HAP-1 (cell line): ENCODE data around the gene FOXD4L6.
"Not testable (repeated sequence)": the region's sequence is repeated elsewhere in the genome, so short reads cannot be mapped to it uniquely, and the experiment has no call there.

Experiments used
- DNase-seq, 2 experiments: peaks; one replicate each; pipeline ENCODE4 v3.0.0-alpha.2; 2016 to 2020; ENCODE audit warnings: low spot score in 2 of 2
- H3K27me3 ChIP-seq: fragments of 250-450 bp; sonication (Bioruptor Pico); 2 replicates; pipeline ENCODE4 v1.5.1; 2020; ENCODE audit warnings: low read depth, mild to moderate bottlenecking, moderate library complexity
- H3K36me3 ChIP-seq: fragments of 250-450 bp; sonication (Bioruptor Pico); replicated peaks from 2 replicates; pipeline ENCODE4 v1.5.1; 2020; ENCODE audit warnings: mild to moderate bottlenecking
- H3K4me1 ChIP-seq: fragments of 250-450 bp; sonication (Bioruptor Pico); 2 replicates; pipeline ENCODE4 v1.5.1; 2020; ENCODE audit warnings: mild to moderate bottlenecking
- H3K4me3 ChIP-seq: fragments of 250-450 bp; sonication (Bioruptor Pico); 2 replicates; pipeline ENCODE4 v1.5.1; 2020; ENCODE audit warnings: mild to moderate bottlenecking, moderate library complexity
- H3K9me3 ChIP-seq: fragments of 250-450 bp; sonication (Bioruptor Pico); 2 replicates; pipeline ENCODE4 v1.5.1; 2020; ENCODE audit warnings: mild to moderate bottlenecking, moderate library complexity
- in situ Hi-C: fragments of 300-500 bp; cut with MboI; formaldehyde crosslinking; loops from 3 replicates; pipeline ENCODE4 v1.14.3; 2020; ENCODE audit warnings: low sequenced_read_pairs, inconsistent platforms, mixed read lengths

FOXD4L6 gene

DNA sequence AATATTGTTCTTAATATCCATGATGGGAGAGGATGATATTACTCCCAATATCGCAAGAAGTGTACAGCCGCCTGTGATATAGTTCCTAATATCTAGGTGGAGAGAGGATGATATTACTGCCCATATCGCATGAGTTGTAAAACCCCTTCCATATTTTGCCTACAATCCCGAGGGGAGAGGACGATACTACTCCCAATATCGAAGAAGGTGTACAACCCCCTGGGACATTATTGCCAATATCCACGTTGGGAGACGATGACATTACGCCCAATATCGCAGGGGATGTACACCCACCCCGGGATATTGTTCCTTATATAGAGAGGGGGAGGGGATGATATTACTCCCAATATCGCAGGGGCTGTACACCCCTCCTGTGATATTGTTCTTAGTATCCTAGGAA lies 17.1 kb downstream of the FOXD4L6 start:
- in situ Hi-C loops, result not testable (repeated sequence)

DNA sequence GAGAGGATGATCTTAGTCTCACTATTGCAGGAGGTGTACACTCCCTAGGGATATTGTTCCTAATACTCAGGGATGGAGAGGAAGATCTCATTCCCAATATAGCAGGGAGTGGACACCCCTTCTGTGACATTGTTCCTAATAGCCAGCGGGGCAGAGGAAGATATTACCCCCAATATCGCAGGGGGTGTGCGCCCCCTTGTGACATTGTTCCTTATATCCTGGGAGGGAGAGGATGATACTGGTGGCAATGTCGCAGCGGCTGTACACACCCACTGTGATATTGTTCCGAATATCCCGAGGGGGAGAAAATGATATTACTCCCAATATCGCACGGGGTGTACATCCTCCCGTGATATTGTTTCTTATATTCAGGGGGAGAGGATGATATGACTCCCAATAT lies 17.6 kb downstream of the FOXD4L6 start:
- DNase-seq, result peak in 1 of 2 experiments; percentile 15
- H3K27me3 ChIP-seq, in situ Hi-C loops, H3K9me3 ChIP-seq, H3K4me3 ChIP-seq, H3K4me1 ChIP-seq, H3K36me3 ChIP-seq: not testable (repeated sequence)

More for the DNA sequence above, 17.1 kb downstream of the FOXD4L6 start:
- H3K4me1 ChIP-seq, H3K9me3 ChIP-seq, H3K4me3 ChIP-seq, DNase-seq, H3K36me3 ChIP-seq, H3K27me3 ChIP-seq: not testable (repeated sequence)

DNA sequence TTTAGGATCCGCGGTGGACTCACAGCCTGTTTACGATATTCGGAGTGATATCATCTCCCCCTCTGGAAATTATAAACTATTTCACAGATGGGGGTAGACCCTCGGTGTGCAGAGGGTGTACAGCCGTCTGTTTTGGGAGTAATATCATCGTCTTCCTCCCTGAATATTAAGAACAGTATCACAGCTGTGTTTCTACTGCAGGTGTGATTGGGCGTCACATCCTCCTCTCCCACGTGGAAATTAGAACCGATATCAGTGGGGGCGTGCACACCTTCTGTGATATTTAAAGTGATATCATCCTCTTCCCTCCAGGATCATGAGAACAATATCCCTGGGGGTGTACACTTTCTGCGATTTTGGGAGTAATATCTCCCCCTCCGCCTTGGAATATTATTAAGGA lies 19.2 kb downstream of the FOXD4L6 start:
- H3K27me3 ChIP-seq, in situ Hi-C loops, H3K4me1 ChIP-seq, H3K9me3 ChIP-seq, H3K4me3 ChIP-seq, H3K36me3 ChIP-seq, DNase-seq: not testable (repeated sequence)

DNA sequence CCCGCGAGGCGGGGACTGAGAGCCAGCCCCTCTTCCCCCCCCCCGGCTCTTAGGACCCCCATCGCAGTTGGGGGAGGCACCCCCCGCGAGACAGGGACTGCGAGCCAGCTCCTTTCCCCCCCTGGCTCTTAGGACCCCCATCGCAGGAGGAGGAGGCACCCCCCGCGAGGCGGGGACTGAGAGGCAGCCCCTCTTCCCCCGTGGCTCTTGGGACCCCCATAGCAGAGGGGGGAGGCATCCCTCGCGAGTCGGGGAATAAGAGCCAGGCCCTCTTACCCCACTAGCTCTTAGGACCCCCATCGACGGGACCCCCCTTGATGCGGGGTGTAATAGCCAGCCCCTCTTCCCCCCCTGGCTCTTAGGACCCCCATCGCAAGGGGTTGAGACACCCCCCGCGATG lies 19.7 kb downstream of the FOXD4L6 start:
- H3K4me3 ChIP-seq, H3K4me1 ChIP-seq, H3K36me3 ChIP-seq, DNase-seq, in situ Hi-C loops, H3K9me3 ChIP-seq, H3K27me3 ChIP-seq: not testable (repeated sequence)

DNA sequence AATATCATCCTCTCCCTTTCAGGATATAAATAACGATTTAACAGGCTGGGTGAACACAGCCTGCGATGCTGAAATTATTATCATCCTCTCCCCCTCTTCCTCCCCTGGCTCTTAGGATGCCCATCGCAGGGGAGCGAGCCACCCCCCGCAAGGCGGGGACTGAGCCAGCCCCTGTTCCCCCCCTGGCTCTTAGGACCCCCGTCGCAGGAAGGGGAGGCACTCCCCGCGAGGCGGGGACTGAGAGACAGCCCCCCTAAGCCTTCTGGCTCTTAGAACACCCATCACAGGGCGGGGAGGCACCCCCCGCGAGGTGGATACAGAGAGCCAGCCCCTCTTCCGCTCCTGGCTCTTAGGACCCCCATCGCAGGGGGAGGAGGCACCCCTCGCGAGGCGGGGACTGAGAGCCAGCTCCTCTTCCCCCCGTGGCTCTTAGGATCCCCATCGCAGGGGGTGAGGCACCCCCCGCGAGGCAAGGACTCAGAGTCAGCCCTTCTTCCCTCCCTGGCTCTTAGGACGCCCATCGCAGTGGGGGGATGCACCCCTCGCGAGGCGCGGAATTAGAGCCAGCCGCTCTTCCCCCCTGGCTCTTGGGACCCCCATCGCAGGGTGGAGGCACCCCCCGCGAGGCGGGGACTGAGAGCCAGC lies 21.9 kb downstream of the FOXD4L6 start:
- H3K4me3 ChIP-seq, in situ Hi-C loops, H3K9me3 ChIP-seq, H3K36me3 ChIP-seq, DNase-seq, H3K27me3 ChIP-seq, H3K4me1 ChIP-seq: not testable (repeated sequence)

DNA sequence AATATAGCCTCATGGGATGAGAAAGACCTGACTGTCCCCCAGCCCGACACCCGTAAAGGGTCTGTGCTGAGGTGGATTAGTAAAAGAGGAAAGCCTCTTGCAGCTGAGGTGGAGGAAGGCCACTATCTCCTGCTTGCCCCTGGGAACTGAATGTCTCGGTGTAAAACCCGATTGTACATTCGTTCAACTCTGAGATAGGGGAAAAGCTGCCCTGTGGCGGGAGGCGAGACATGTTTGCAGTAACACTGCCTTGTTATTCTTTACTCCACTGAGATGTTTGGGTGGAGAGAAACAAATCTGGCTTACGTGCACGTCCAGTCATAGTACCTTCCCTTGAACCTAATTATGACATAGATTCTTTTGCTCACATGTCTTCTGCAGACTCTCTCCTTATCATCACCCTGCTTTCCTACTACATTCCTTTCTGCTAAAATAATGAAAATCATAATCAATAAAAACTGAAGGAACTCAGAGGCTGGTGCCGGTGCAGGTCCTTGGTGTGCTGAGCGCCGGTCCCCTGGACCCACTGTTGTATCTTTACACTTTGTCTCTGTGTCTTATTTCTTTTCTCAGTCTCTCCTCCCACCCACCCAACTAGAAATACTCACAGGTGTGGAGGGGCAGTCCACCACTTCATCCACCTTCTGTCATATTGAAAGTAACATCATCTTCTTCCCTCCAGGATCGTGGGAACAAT lies 22.8 kb downstream of the FOXD4L6 start:
- H3K4me1 ChIP-seq, DNase-seq, in situ Hi-C loops, H3K4me3 ChIP-seq, H3K36me3 ChIP-seq, H3K9me3 ChIP-seq, H3K27me3 ChIP-seq: not testable (repeated sequence)

DNA sequence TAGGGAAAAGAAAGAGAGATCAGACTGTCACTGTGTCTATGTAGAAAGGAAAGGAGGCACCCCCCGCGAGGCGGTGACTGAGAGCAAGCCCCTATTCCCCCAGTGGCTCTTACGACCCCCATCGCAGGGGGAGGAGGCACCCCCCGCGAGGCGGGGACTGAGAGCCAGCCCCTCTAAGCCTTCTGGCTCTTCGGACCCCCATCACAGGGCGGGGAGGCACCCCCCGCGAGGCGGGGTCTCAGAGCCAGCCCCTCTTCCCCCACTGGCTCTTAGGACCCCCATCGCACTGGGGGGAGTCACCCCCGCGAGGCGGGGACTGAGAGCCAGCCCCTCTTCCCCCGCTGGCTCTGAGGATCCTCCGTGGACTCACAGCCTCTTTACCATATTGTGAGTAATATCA lies 23.9 kb downstream of the FOXD4L6 start:
- H3K4me1 ChIP-seq, H3K27me3 ChIP-seq, H3K9me3 ChIP-seq, DNase-seq, H3K36me3 ChIP-seq, in situ Hi-C loops, H3K4me3 ChIP-seq: not testable (repeated sequence)

DNA sequence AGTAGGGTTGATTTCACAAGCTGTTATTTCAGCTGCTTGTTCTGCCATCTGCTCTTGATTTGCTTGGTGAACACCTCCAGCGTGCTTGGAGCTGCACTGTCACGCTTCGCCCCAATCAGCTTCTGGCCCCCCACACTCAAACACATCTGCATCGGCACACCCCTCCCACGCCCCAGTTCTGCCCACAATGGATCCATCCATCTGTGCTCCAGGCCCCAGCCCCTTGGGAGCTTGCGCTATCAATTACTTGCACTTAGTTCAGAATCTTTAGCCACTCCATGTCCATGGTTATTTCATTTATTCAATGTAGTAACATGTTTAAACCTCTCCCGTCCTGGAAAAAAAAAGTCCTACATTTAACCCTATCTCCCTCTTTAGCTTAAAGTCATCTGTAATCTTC lies 28.0 kb downstream of the FOXD4L6 start:
- H3K36me3 ChIP-seq, in situ Hi-C loops, H3K4me1 ChIP-seq, H3K4me3 ChIP-seq, H3K9me3 ChIP-seq, H3K27me3 ChIP-seq, DNase-seq: not testable (repeated sequence)

DNA sequence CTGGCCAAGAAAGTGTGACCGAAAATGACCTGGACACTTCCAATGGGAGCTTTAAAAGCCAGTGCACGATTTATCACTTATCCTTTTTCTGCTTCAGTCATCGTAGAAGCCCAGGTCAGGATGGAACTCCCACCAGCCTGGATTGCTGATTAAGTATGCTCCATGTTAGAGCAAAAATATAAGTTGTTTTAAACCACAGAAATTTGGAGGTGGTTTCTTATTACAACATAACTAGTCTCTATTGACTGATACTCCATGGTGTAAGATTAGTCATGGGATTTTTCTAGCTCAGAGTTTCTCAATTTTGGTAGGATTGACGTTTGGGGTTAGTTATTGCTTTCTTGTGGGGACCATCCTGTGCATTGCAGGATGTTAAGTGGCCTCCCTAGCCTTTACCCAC lies 29.7 kb downstream of the FOXD4L6 start:
- H3K36me3 ChIP-seq, H3K9me3 ChIP-seq, H3K27me3 ChIP-seq, DNase-seq, H3K4me1 ChIP-seq, H3K4me3 ChIP-seq, in situ Hi-C loops: not testable (repeated sequence)

DNA sequence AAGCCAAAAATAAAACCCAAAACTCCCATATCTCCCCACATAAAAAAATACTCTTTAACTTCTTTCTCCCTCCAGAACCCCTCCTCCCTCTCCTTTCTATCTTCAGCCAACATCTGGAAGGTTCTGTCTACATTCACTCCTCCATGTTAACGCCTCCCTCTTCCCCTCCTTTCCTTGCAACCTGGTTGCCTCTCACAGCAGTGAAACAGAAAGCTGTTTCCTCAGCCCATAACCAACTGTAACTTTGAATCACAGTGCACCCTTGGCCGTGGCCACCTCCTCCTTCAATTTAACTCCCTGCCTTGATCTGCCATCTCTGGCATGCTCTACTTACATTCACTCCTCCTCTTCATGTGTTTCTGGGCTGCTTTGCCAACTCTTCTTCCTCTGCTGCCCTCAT lies 33.4 kb downstream of the FOXD4L6 start:
- H3K9me3 ChIP-seq, H3K27me3 ChIP-seq, DNase-seq, H3K36me3 ChIP-seq, H3K4me3 ChIP-seq, H3K4me1 ChIP-seq, in situ Hi-C loops: not testable (repeated sequence)

DNA sequence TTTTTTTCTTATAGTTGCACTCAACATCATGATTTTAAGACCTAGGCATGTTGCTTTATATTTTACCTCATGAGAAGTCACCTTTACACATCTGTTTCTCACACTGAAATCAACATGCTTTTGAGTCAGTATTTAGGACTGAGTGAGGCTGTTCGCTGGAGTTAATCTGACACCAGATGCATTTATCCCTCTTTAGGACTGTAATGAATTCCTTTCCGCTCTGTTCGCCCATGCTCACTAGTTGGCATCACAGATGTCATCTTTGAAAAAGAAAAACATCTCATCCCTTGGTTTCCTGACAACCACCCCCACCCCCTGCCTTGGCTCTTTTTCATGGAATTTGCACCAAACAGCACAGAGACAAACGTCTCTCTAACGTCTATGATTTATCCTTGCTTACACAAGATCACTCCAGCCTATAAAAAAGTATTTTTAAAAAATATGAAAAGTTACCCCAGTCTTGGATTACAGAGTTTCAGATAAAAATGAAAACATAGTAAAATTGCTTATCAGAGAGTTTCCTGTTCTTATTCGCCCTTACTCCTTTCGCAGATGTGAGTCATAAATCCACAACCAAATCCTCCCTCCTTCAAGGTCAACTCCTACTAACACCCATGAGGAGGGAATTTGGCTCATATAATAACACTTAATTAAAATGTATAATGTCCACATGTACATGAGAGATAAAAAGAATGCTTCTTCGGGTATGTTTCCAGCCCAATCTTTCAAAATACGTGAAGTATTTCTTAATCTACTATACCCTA lies 34.3 kb downstream of the FOXD4L6 start:
- in situ Hi-C loops, H3K4me3 ChIP-seq, H3K36me3 ChIP-seq, H3K27me3 ChIP-seq, H3K4me1 ChIP-seq, H3K9me3 ChIP-seq, DNase-seq: not testable (repeated sequence)

DNA sequence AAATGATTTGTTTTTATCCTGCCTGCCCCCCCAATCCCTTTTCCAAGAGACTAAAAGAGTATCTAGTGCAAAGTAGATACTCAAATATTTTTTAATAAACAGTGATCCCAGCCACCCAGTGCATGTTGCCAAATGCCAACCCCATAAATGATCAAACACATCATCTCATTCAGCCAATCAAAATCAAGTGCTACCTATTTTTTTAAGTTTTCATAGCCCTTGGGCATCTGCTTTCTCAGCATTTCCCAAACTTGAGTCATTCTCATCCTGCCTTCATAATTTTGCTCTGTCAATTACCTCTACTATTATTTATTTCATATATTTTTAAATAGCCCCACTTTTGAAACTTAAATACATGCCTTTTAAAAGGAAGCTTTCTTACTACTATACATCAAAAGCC lies 37.6 kb downstream of the FOXD4L6 start:
- in situ Hi-C loops, H3K36me3 ChIP-seq, H3K9me3 ChIP-seq, H3K27me3 ChIP-seq, H3K4me1 ChIP-seq, DNase-seq, H3K4me3 ChIP-seq: not testable (repeated sequence)

DNA sequence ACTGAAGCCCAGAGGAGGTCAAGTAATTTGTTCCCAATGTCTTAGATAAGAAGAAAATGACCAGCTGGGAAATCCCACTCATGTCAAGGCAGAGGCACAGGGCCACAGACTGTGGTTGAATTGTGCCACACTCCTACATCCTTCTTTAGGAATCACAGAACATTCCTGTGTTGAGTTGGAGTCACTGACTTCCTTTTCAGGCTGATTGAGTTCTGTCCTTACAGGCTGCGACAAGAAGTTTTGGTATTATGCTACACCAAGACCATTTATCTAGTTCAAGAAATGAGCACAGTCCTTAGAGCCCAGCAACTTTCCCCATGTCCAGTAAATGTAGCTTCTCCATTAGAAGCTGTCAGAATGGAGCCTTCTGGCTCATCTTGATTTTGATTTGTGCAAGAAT lies 38.1 kb downstream of the FOXD4L6 start:
- H3K4me3 ChIP-seq, in situ Hi-C loops, DNase-seq, H3K36me3 ChIP-seq, H3K27me3 ChIP-seq, H3K4me1 ChIP-seq, H3K9me3 ChIP-seq: not testable (repeated sequence)

DNA sequence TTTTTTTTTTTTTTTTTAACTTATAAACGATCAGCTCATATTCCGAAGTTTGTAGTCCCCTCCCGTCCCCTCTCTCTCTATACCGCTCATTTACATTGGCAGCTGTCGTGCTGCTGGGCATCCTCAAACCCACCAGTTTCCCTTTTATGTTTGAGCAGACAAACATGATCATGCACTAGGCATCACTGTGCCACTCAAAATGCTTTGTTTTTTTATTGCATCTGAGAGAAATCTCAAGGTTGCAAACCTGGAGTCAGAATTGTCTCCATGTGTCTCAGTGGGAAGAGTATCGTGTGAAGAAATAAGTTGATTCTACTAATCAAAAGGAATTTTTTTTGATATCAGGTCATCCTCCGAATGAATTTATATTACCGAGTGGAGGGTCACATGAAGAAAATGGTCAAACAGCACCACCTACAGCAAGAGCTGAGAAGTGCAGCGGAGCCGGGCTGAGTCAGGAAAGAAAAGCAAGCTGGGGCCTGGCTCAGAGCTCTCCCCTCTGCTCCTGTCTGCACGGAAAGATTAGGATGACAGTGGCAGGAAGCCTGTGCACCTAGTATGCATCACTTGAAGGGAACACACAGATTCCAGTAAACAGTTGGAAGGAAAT lies 39.9 kb downstream of the FOXD4L6 start:
- peak in 1 of 2 experiments; percentile 22 for DNase-seq
- H3K27me3 ChIP-seq, H3K4me1 ChIP-seq, in situ Hi-C loops, H3K4me3 ChIP-seq, H3K36me3 ChIP-seq, H3K9me3 ChIP-seq: not testable (repeated sequence)
